WTC11 (cell line): ENCODE results near the gene ACSF3.

ENCODE experiments used
- CREB1 ChIP-seq: sonication (generic); formaldehyde crosslinking; IDR thresholded peaks from 2 replicates; pipeline ENCODE4 v1.8.0; 2023; ENCODE audit warnings: mild to moderate bottlenecking, missing genetic modification reagents
- ETV6 ChIP-seq: sonication (generic); formaldehyde crosslinking; IDR thresholded peaks from 2 replicates; pipeline ENCODE4 v1.8.1; 2022; ENCODE audit warnings: mild to moderate bottlenecking, missing genetic modification reagents
- JUN ChIP-seq: sonication (generic); formaldehyde crosslinking; IDR thresholded peaks from 2 replicates; pipeline ENCODE4 v1.8.0; 2023; ENCODE audit warnings: mild to moderate bottlenecking, missing genetic modification reagents
- SP1 ChIP-seq: sonication (generic); formaldehyde crosslinking; conservative IDR thresholded peaks from 2 replicates; pipeline ENCODE4 v1.8.1; 2022; ENCODE audit warnings: missing genetic modification reagents
- TP53 ChIP-seq: sonication (generic); formaldehyde crosslinking; IDR thresholded peaks from 2 replicates; pipeline ENCODE4 v1.8.1; 2023; ENCODE audit warnings: mild to moderate bottlenecking, missing genetic modification reagents
- ZBTB21 ChIP-seq: sonication (generic); formaldehyde crosslinking; IDR thresholded peaks from 2 replicates; pipeline ENCODE4 v1.8.1; 2023; ENCODE audit warnings: mild to moderate bottlenecking, missing genetic modification reagents, borderline replicate concordance
- ZNF138 ChIP-seq: sonication (generic); formaldehyde crosslinking; conservative IDR thresholded peaks from 2 replicates; pipeline ENCODE4 v1.8.1; 2022; ENCODE audit warnings: mild to moderate bottlenecking, moderate library complexity, missing genetic modification reagents
- TF ChIP-seq, protein P1 (sequence below): fragments of 200-600 bp; IDR thresholded peaks from 2 replicates; pipeline ENCODE4 v1.8.0; 2022; ENCODE audit warnings: antibody characterized with exemption
- TF ChIP-seq, protein P2 (sequence below): sonication (generic); formaldehyde crosslinking; IDR thresholded peaks from 2 replicates; pipeline ENCODE4 v1.8.1; 2022; ENCODE audit warnings: low read depth, mild to moderate bottlenecking, moderate library complexity, missing genetic modification reagents, borderline replicate concordance
- TF ChIP-seq, protein P3 (sequence below): sonication (generic); formaldehyde crosslinking; IDR thresholded peaks from 2 replicates; pipeline ENCODE4 v1.8.0; 2022; ENCODE audit warnings: mild to moderate bottlenecking, missing genetic modification reagents
- TF ChIP-seq, protein P4 (sequence below): sonication (generic); formaldehyde crosslinking; IDR thresholded peaks from 2 replicates; pipeline ENCODE4 v1.8.1; 2023; ENCODE audit warnings: mild to moderate bottlenecking, missing genetic modification reagents
- TF ChIP-seq, protein P5 (sequence below): fragments of 250-450 bp; sonication (Bioruptor Pico); IDR thresholded peaks from 2 replicates; pipeline ENCODE4 v1.8.0; 2021; ENCODE audit warnings: mild to moderate bottlenecking
- TF ChIP-seq, protein P6 (sequence below): sonication (generic); formaldehyde crosslinking; IDR thresholded peaks from 2 replicates; pipeline ENCODE4 v1.8.1; 2022; ENCODE audit warnings: low read depth, missing genetic modification reagents, borderline replicate concordance

DNA sequence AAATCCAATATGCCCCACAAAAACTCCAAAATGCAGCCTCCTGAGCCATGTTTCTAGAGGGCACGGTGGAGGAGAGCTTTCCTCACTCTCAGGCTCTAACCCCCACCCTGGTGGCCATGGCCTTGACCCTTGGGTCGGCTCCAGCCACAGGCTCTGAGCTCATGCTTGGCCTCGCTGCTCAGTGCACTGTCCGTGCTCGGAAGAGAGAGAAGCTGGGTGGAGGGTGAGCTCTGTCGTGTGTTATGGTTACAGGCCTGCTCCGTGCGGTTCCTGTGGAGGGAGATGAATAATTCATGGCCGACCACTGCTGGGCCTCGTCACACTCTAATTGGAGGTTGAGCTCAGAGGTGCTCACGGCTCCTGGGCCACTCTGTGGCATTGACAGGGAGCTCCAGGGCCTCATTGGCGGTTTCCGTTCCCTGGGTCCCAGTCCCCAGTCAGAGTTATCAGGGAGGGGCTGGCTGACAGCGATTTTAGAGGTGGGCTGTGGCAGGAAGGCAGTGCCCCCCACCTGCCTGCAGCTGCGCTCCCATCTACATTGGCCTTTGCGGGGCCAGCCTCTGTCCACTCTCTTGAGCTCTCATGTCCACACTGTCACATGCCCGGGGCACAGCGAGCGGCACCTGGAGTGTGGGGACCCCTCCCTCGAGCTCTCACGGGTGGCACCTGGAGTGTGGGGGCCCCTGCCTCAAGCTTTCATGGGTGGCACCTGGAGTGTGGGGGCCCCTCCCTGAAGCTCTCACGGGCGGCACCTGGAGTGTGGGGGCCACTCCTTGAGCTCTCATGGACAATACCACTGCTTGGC is 24.9 kb downstream of the ACSF3 start:
- TF ChIP-seq, protein P1, sequence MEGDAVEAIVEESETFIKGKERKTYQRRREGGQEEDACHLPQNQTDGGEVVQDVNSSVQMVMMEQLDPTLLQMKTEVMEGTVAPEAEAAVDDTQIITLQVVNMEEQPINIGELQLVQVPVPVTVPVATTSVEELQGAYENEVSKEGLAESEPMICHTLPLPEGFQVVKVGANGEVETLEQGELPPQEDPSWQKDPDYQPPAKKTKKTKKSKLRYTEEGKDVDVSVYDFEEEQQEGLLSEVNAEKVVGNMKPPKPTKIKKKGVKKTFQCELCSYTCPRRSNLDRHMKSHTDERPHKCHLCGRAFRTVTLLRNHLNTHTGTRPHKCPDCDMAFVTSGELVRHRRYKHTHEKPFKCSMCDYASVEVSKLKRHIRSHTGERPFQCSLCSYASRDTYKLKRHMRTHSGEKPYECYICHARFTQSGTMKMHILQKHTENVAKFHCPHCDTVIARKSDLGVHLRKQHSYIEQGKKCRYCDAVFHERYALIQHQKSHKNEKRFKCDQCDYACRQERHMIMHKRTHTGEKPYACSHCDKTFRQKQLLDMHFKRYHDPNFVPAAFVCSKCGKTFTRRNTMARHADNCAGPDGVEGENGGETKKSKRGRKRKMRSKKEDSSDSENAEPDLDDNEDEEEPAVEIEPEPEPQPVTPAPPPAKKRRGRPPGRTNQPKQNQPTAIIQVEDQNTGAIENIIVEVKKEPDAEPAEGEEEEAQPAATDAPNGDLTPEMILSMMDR: no peak
- no peak for TF ChIP-seq JUN
- TF ChIP-seq SP1 (CRISPR knock-in tag): no peak
- no peak for TF ChIP-seq ZNF138 (CRISPR knock-in tag)
- TF ChIP-seq, protein P2, sequence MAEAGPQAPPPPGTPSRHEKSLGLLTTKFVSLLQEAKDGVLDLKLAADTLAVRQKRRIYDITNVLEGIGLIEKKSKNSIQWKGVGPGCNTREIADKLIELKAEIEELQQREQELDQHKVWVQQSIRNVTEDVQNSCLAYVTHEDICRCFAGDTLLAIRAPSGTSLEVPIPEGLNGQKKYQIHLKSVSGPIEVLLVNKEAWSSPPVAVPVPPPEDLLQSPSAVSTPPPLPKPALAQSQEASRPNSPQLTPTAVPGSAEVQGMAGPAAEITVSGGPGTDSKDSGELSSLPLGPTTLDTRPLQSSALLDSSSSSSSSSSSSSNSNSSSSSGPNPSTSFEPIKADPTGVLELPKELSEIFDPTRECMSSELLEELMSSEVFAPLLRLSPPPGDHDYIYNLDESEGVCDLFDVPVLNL (CRISPR knock-in tag): no peak
- TF ChIP-seq, protein P3, sequence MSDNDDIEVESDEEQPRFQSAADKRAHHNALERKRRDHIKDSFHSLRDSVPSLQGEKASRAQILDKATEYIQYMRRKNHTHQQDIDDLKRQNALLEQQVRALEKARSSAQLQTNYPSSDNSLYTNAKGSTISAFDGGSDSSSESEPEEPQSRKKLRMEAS (CRISPR knock-in tag): no peak
- no peak for TF ChIP-seq CREB1 (CRISPR knock-in tag)
- TF ChIP-seq, protein P4, sequence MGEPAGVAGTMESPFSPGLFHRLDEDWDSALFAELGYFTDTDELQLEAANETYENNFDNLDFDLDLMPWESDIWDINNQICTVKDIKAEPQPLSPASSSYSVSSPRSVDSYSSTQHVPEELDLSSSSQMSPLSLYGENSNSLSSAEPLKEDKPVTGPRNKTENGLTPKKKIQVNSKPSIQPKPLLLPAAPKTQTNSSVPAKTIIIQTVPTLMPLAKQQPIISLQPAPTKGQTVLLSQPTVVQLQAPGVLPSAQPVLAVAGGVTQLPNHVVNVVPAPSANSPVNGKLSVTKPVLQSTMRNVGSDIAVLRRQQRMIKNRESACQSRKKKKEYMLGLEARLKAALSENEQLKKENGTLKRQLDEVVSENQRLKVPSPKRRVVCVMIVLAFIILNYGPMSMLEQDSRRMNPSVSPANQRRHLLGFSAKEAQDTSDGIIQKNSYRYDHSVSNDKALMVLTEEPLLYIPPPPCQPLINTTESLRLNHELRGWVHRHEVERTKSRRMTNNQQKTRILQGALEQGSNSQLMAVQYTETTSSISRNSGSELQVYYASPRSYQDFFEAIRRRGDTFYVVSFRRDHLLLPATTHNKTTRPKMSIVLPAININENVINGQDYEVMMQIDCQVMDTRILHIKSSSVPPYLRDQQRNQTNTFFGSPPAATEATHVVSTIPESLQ: no peak
- no peak for TF ChIP-seq TP53
- TF ChIP-seq, protein P5, sequence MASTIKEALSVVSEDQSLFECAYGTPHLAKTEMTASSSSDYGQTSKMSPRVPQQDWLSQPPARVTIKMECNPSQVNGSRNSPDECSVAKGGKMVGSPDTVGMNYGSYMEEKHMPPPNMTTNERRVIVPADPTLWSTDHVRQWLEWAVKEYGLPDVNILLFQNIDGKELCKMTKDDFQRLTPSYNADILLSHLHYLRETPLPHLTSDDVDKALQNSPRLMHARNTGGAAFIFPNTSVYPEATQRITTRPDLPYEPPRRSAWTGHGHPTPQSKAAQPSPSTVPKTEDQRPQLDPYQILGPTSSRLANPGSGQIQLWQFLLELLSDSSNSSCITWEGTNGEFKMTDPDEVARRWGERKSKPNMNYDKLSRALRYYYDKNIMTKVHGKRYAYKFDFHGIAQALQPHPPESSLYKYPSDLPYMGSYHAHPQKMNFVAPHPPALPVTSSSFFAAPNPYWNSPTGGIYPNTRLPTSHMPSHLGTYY: no peak
- TF ChIP-seq ETV6: no peak
- TF ChIP-seq, protein P6, sequence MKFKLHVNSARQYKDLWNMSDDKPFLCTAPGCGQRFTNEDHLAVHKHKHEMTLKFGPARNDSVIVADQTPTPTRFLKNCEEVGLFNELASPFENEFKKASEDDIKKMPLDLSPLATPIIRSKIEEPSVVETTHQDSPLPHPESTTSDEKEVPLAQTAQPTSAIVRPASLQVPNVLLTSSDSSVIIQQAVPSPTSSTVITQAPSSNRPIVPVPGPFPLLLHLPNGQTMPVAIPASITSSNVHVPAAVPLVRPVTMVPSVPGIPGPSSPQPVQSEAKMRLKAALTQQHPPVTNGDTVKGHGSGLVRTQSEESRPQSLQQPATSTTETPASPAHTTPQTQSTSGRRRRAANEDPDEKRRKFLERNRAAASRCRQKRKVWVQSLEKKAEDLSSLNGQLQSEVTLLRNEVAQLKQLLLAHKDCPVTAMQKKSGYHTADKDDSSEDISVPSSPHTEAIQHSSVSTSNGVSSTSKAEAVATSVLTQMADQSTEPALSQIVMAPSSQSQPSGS (CRISPR knock-in tag): no peak
- no peak for TF ChIP-seq ZBTB21 (CRISPR knock-in tag)
